HepG2 (cell line): ENCODE measurements around the gene ANKRD6.

Experiments
- CEBPB ChIP-seq: IDR thresholded peaks from 2 replicates; pipeline ENCODE4 v1.6.1; 2011; ENCODE audit warnings: low read depth, low read length, improper control_type of control experiment, borderline replicate concordance
- KLF6 ChIP-seq: IDR thresholded peaks from 2 replicates; pipeline ENCODE4 v1.8.0; 2016; ENCODE audit warnings: missing biosample characterization, missing genetic modification reagents
- NCOA1 ChIP-seq: sonication (generic); formaldehyde crosslinking; IDR thresholded peaks from 2 replicates; pipeline ENCODE4 v1.9.0; 2021; ENCODE audit warnings: missing genetic modification reagents
- YEATS4 ChIP-seq: sonication (generic); formaldehyde crosslinking; IDR thresholded peaks from 2 replicates; pipeline ENCODE4 v1.4.0; 2020; ENCODE audit warnings: missing genetic modification reagents, borderline replicate concordance
- ZNF501 ChIP-seq: sonication (generic); formaldehyde crosslinking; IDR thresholded peaks from 2 replicates; pipeline ENCODE4 v1.5.1; 2020; ENCODE audit warnings: mild to moderate bottlenecking, moderate library complexity, missing genetic modification reagents
- ZNF761 ChIP-seq: sonication (generic); formaldehyde crosslinking; conservative IDR thresholded peaks from 2 replicates; pipeline ENCODE4 v1.4.0; 2020; ENCODE audit warnings: mild to moderate bottlenecking, missing genetic modification reagents
- TF ChIP-seq, protein P1 (sequence below): sonication (generic); formaldehyde crosslinking; IDR thresholded peaks from 2 replicates; pipeline ENCODE4 v1.5.0; 2020; ENCODE audit warnings: mild to moderate bottlenecking, missing genetic modification reagents, moderate library complexity

GRCh38 chr6:89462503-89462902 lies 29.6 kb downstream of the ANKRD6 start:
- no peak for TF ChIP-seq ZNF761
- no peak for TF ChIP-seq KLF6 (CRISPR knock-in tag)
- no peak for TF ChIP-seq ZNF501 (CRISPR knock-in tag)
- TF ChIP-seq, protein P1, sequence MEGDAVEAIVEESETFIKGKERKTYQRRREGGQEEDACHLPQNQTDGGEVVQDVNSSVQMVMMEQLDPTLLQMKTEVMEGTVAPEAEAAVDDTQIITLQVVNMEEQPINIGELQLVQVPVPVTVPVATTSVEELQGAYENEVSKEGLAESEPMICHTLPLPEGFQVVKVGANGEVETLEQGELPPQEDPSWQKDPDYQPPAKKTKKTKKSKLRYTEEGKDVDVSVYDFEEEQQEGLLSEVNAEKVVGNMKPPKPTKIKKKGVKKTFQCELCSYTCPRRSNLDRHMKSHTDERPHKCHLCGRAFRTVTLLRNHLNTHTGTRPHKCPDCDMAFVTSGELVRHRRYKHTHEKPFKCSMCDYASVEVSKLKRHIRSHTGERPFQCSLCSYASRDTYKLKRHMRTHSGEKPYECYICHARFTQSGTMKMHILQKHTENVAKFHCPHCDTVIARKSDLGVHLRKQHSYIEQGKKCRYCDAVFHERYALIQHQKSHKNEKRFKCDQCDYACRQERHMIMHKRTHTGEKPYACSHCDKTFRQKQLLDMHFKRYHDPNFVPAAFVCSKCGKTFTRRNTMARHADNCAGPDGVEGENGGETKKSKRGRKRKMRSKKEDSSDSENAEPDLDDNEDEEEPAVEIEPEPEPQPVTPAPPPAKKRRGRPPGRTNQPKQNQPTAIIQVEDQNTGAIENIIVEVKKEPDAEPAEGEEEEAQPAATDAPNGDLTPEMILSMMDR (CRISPR knock-in tag) = no peak
- TF ChIP-seq YEATS4 (CRISPR knock-in tag) = no peak
- TF ChIP-seq CEBPB = peak; percentile 73
- TF ChIP-seq NCOA1 (CRISPR knock-in tag) = no peak
